PC-9 (cell line): ENCODE measurements around the gene SKAP2.

Experiments used
- EZH2 ChIP-seq: fragments of 200-600 bp; sonication (generic); IDR thresholded peaks from 2 replicates; pipeline ENCODE4 v1.8.0; 2017; ENCODE audit warnings: antibody characterized with exemption, low read depth
- TF ChIP-seq, protein P1 (sequence below): fragments of 200-600 bp; sonication (generic); conservative IDR thresholded peaks from 2 replicates; pipeline ENCODE4 v1.6.1; 2017; ENCODE audit warnings: mixed run types, antibody characterized with exemption, mild to moderate bottlenecking, moderate library complexity

DNA sequence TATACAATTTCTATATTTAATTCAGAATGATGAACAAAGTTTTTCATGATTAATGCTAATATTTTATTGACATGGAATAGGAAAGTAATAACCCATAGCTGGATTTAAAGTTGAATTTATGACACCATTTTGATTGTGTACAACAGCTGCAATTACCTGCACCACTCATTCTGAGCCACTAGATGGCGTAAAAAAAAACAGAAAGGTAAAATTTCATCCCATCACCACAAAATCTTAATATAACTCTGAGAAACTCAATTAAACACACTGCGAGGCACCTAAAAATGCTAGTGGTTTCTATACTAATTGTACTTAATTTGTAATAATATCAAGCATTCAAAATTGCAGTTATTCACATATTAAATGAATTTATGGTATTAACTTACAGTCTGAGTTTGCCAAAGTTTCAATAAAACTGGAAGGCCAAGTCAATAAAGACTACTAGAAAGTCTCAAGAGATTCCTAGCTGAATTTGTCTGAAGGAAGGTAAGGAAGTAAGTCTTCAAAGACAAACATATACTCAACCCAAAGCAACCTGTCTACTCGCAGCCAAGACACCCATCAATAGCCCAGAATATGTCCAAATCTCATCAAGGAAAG lies 182.5 kb downstream of the SKAP2 start:
- no peak for TF ChIP-seq EZH2
- TF ChIP-seq, protein P1, sequence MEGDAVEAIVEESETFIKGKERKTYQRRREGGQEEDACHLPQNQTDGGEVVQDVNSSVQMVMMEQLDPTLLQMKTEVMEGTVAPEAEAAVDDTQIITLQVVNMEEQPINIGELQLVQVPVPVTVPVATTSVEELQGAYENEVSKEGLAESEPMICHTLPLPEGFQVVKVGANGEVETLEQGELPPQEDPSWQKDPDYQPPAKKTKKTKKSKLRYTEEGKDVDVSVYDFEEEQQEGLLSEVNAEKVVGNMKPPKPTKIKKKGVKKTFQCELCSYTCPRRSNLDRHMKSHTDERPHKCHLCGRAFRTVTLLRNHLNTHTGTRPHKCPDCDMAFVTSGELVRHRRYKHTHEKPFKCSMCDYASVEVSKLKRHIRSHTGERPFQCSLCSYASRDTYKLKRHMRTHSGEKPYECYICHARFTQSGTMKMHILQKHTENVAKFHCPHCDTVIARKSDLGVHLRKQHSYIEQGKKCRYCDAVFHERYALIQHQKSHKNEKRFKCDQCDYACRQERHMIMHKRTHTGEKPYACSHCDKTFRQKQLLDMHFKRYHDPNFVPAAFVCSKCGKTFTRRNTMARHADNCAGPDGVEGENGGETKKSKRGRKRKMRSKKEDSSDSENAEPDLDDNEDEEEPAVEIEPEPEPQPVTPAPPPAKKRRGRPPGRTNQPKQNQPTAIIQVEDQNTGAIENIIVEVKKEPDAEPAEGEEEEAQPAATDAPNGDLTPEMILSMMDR = peak; percentile 91
